Motor neuron (in vitro differentiated cells): ENCODE results near the gene SMURF2. TPM values are rescaled to one million over a fixed set of nuclear protein-coding genes. Genes with fewer than 3 reads are reported as not detected.

Source experiments
- ATAC-seq, 8 experiments: fragments of 200-7000 bp; cut with Tn5 transposase; replicated peaks in 6 of 8; 2 replicates each; pipeline ENCODE4 v1.8.0; 2021; ENCODE audit warnings: mild to moderate bottlenecking in 8 of 8, moderate library complexity in 8 of 8
- H3K27ac ChIP-seq, 2 donors: fragments of 250-450 bp; sonication (Bioruptor Pico); 2 replicates each; pipeline ENCODE4 v1.9.0; 2021; ENCODE audit warnings: antibody characterized with exemption in 2 of 2, mild to moderate bottlenecking in 2 of 2, moderate library complexity in 1 of 2
- H3K4me1 ChIP-seq, 2 donors: fragments of 250-450 bp; sonication (Bioruptor Pico); replicated peaks in 1 of 2; 2 replicates each; pipeline ENCODE4 v1.6.1; 2021; ENCODE audit warnings: antibody characterized with exemption in 2 of 2, mild to moderate bottlenecking in 2 of 2, moderate library complexity in 1 of 2
- H3K4me3 ChIP-seq, 5 donors: fragments of 250-450 bp; sonication (Bioruptor Pico); 2 replicates each; pipeline ENCODE4 v1.9.0; 2021; ENCODE audit warnings: antibody characterized with exemption in 5 of 5, mild to moderate bottlenecking in 5 of 5, moderate library complexity in 4 of 5
- WGBS, 10 experiments: fragments of 450-650 bp; shearing (Covaris generic); methylation state at CpG; one replicate each; pipeline ENCODE4 v1.0.0; 2022; 5-methylcytosine and 5-hydroxymethylcytosine counted together
- in situ Hi-C, 9 experiments: fragments of 400-800 bp; cut with MboI; loops; one replicate each; pipeline ENCODE4 v1.15.0; 2021; ENCODE audit warnings: low sequenced_read_pairs in 9 of 9, low pct_unique_long_range_greater_than_20kb in 2 of 9; ENCODE audit not compliant: unreplicated experiment in 9 of 9
- total RNA-seq, 8 experiments: library from RNA; unstranded; fragments of 300-600 nt; gene quantifications; 2 replicates each; pipeline versions ENCODE4 v1.2.3 to v1.2.4, GENCODE V29; 2022

Gene SMURF2
- total RNA-seq, 8 experiments from 2014 or later: 15.5 to 35.6 (median 19.1) TPM

- no peak overlapping the region for H3K4me3 ChIP-seq
- 67 to 100% (median 90%) methylated on average over 1 to 3 of the region's 3 CpGs; no CpG with 5 or more reads in 3 of the 10 experiments for WGBS, 10 experiments
- in situ Hi-C loops: no loop called here
- peak in 1 of 8 experiments; percentile 9 for ATAC-seq
- H3K4me1 ChIP-seq: no peaks in the 10 kb centered on the region
- H3K27ac ChIP-seq: no peak overlapping the region
Measured at GRCh38 chr17:64534187-64534586, 127.9 kb downstream of the SMURF2 start.

GRCh38 chr17:64533784-64534183 lies 128.3 kb downstream of the SMURF2 start:
- in situ Hi-C loops: no loop called here
- H3K4me1 ChIP-seq: no peaks in the 10 kb centered on the region
- H3K4me3 ChIP-seq: no peak overlapping the region
- H3K27ac ChIP-seq: no peak overlapping the region
- WGBS, 10 experiments: 20 to 100% (median 83%) methylated on average over 1 to 2 of the region's 2 CpGs; no CpG with 5 or more reads in 3 of the 10 experiments
- no peak for ATAC-seq

GRCh38 chr17:64532409-64532808 lies 129.7 kb downstream of the SMURF2 start:
- Histone ChIP-seq H3K27ac (no peak overlapping the region), H3K4me3 (no peak overlapping the region), H3K4me1 (no peaks in the 10 kb centered on the region)
- in situ Hi-C loops: no loop called here
- 38 to 96% (median 78%) methylated on average over 1 to 4 of the region's 5 CpGs; no CpG with 5 or more reads in 3 of the 10 experiments for WGBS, 10 experiments
- ATAC-seq: peak in 2 of 8 experiments; percentile 11 to 13

GRCh38 chr17:64531955-64532371 lies 130.1 kb downstream of the SMURF2 start:
- in situ Hi-C loops: no loop called here
- WGBS, 10 experiments: 13 to 100% (median 67%) methylated on average over 1 to 5 of the region's 5 CpGs; no CpG with 5 or more reads in 1 of the 10 experiments
- peak in 3 of 8 experiments; percentile 12 to 30 (median 18) for ATAC-seq

GRCh38 chr17:64529221-64529620 lies 132.9 kb downstream of the SMURF2 start:
- no peak for ATAC-seq
- H3K27ac ChIP-seq: no peak overlapping the region
- H3K4me3 ChIP-seq: no peak overlapping the region
- no peaks in the 10 kb centered on the region for H3K4me1 ChIP-seq
- in situ Hi-C loops: no loop called here
- WGBS, 10 experiments: 87 to 100% (median 100%) methylated on average over 1 to 5 of the region's 5 CpGs

More at GRCh38 chr17:64531955-64532371, 130.1 kb downstream of the SMURF2 start:
- Histone ChIP-seq H3K27ac (no peak overlapping the region), H3K4me3 (no peak overlapping the region), H3K4me1 (no peaks in the 10 kb centered on the region)

GRCh38 chr17:64527914-64528313 lies 134.2 kb downstream of the SMURF2 start:
- ATAC-seq: no peak
- WGBS, 10 experiments: 80 to 100% (median 100%) methylated on average over 1 to 2 of the region's 2 CpGs; no CpG with 5 or more reads in 1 of the 10 experiments
- no peaks in the 10 kb centered on the region for H3K4me1 ChIP-seq
- H3K4me3 ChIP-seq: no peak overlapping the region
- no peak overlapping the region for H3K27ac ChIP-seq
- in situ Hi-C loops: no loop called here

- Histone ChIP-seq H3K4me1 (no peaks in the 10 kb centered on the region), H3K4me3 (no peak overlapping the region), H3K27ac (no peak overlapping the region)
- ATAC-seq: no peak
- WGBS, 10 experiments: 90 to 100% (median 98%) methylated on average over 1 to 6 of the region's 6 CpGs; no CpG with 5 or more reads in 4 of the 10 experiments
- in situ Hi-C loops: no loop called here
Measured at GRCh38 chr17:64520359-64520758, 141.7 kb downstream of the SMURF2 start.

GRCh38 chr17:64519601-64520000 lies 142.5 kb downstream of the SMURF2 start:
- no peak for ATAC-seq
- Histone ChIP-seq H3K4me3 (no peak overlapping the region), H3K4me1 (no peaks in the 10 kb centered on the region), H3K27ac (no peak overlapping the region)
- 86 to 100% (median 97%) methylated on average over 3 to 6 of the region's 6 CpGs; no CpG with 5 or more reads in 1 of the 10 experiments for WGBS, 10 experiments
- in situ Hi-C loops: no loop called here

GRCh38 chr17:64515829-64516228 lies 146.3 kb downstream of the SMURF2 start:
- in situ Hi-C loops: no loop called here
- H3K27ac ChIP-seq: no peak overlapping the region
- peak in 3 of 8 experiments; percentile 76 to 91 (median 79) for ATAC-seq
- no peak overlapping the region for H3K4me3 ChIP-seq
- no peaks in the 10 kb centered on the region for H3K4me1 ChIP-seq
- WGBS, 10 experiments: 80 to 100% (median 100%) methylated on average over 1 of the region's 1 CpG; no CpG with 5 or more reads in 3 of the 10 experiments

- in situ Hi-C loops: no loop called here
- 29 to 100% (median 82%) methylated on average over 1 to 2 of the region's 2 CpGs; no CpG with 5 or more reads in 2 of the 10 experiments for WGBS, 10 experiments
- Histone ChIP-seq H3K4me1 (no peaks in the 10 kb centered on the region), H3K27ac (no peak overlapping the region), H3K4me3 (no peak overlapping the region)
- peak in 3 of 8 experiments; percentile 27 to 38 (median 32) for ATAC-seq
Measured at GRCh38 chr17:64515419-64515818, 146.7 kb downstream of the SMURF2 start.

GRCh38 chr17:64509179-64509578 lies 152.9 kb downstream of the SMURF2 start:
- in situ Hi-C loops: no loop called here
- H3K4me1 ChIP-seq: peaks cover 5 to 6% of the 10 kb centered on the region in 2 donors
- no peak overlapping the region for H3K4me3 ChIP-seq
- 50 to 100% (median 100%) methylated on average over 2 to 6 of the region's 6 CpGs; no CpG with 5 or more reads in 1 of the 10 experiments for WGBS, 10 experiments
- ATAC-seq: no peak
- no peak overlapping the region for H3K27ac ChIP-seq

GRCh38 chr17:64508683-64509082 lies 153.4 kb downstream of the SMURF2 start:
- WGBS, 10 experiments: 50 to 100% (median 92%) methylated on average over 1 to 2 of the region's 2 CpGs; no CpG with 5 or more reads in 1 of the 10 experiments
- Histone ChIP-seq H3K27ac (no peak overlapping the region), H3K4me3 (peak overlapping the region in 4 of 5 donors; percentile 79 to 91 (median 84)), H3K4me1 (peaks cover 10% of the 10 kb centered on the region in 2 donors)
- in situ Hi-C loops: no loop called here
- no peak for ATAC-seq

GRCh38 chr17:64507413-64507782 lies 154.7 kb downstream of the SMURF2 start:
- peak overlapping the region; percentile 96 to 98 for H3K27ac ChIP-seq
- peaks cover 10 to 11% of the 10 kb centered on the region in 2 donors for H3K4me1 ChIP-seq
- H3K4me3 ChIP-seq: peak overlapping the region; percentile 79 to 96 (median 88)
- in situ Hi-C loops: no loop called here
- 0% methylated on average over 1 to 8 of the region's 13 CpGs for WGBS, 10 experiments
- ATAC-seq: peak; percentile 10 to 40 (median 27)
